NCI-H1105 treated with DMSO at 0.1 percent for 48 hours (cell line): ENCODE data around the gene MPP3.

Experiments used
- DNase-seq: peaks from one replicate; lab custom pipeline; 2025; lab: John Stamatoyannopoulos, UW

MPP3 gene

GRCh38 chr17:43772877-43773648 lies 59.9 kb downstream of the MPP3 start:
- DNase-seq = no peak

- no peak for DNase-seq
Measured at GRCh38 chr17:43771463-43771862, 61.5 kb downstream of the MPP3 start.

- DNase-seq = no peak
Measured at GRCh38 chr17:43770957-43771356, 62.0 kb downstream of the MPP3 start.

GRCh38 chr17:43769859-43770258 lies 63.1 kb downstream of the MPP3 start:
- no peak for DNase-seq

GRCh38 chr17:43769426-43769825 lies 63.5 kb downstream of the MPP3 start:
- DNase-seq = no peak

- DNase-seq = no peak
Measured at GRCh38 chr17:43768943-43769342, 64.0 kb downstream of the MPP3 start.

- no peak for DNase-seq
Measured at GRCh38 chr17:43768382-43768781, 64.6 kb downstream of the MPP3 start.

- no peak for DNase-seq
Measured at GRCh38 chr17:43767713-43768059, 65.3 kb downstream of the MPP3 start.

GRCh38 chr17:43767053-43767712 lies 65.8 kb downstream of the MPP3 start:
- DNase-seq = no peak

GRCh38 chr17:43766413-43767052 lies 66.4 kb downstream of the MPP3 start:
- DNase-seq = peak; percentile 35

GRCh38 chr17:43760254-43760852 lies 72.6 kb downstream of the MPP3 start:
- DNase-seq = peak; percentile 80

- DNase-seq = no peak
Measured at GRCh38 chr17:43759836-43760235, 73.1 kb downstream of the MPP3 start.

- no peak for DNase-seq
Measured at GRCh38 chr17:43758497-43759174, 74.3 kb downstream of the MPP3 start, which contains the start of gene SOST. SOST (minus strand) TSS chr17:43758791; CDS start chr17:43758741, 50 bp downstream.

GRCh38 chr17:43758086-43758485 lies 74.9 kb downstream of the MPP3 start:
- no peak for DNase-seq

GRCh38 chr17:43757171-43757660 lies 75.7 kb downstream of the MPP3 start:
- DNase-seq = no peak

GRCh38 chr17:43756201-43756600 lies 76.7 kb downstream of the MPP3 start:
- no peak for DNase-seq

- DNase-seq = peak; percentile 3
Measured at GRCh38 chr17:43755389-43755875, 77.5 kb downstream of the MPP3 start.

GRCh38 chr17:43754947-43755346 lies 78.0 kb downstream of the MPP3 start:
- no peak for DNase-seq

- DNase-seq = no peak
Measured at GRCh38 chr17:43753493-43754129, 79.3 kb downstream of the MPP3 start.
